ENCODE data around the gene CREB1.

The CREB1 gene

DNA sequence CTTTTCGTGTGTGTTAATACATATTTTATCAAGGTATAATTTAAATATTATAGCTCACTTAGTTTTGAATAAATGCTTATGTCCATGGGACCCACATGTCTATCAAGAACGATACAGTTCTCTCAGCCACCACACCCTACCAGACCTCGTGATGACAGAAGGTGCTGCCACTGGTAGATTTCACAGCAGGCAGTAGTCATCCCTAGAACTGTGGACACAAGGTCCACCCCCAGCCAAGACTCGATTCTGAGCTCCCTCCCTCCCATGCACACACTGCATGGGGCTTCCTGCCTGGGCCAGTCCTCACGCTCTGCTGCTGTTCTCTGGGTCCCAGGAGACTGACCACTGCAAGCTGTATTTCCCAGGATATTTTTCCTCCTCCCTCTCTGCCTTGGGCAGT is 26.5 kb upstream of the CREB1 start:
- no peak overlapping the region for H3K4me3 ChIP-seq (ENCODE audit: low read depth, low read length)

DNA sequence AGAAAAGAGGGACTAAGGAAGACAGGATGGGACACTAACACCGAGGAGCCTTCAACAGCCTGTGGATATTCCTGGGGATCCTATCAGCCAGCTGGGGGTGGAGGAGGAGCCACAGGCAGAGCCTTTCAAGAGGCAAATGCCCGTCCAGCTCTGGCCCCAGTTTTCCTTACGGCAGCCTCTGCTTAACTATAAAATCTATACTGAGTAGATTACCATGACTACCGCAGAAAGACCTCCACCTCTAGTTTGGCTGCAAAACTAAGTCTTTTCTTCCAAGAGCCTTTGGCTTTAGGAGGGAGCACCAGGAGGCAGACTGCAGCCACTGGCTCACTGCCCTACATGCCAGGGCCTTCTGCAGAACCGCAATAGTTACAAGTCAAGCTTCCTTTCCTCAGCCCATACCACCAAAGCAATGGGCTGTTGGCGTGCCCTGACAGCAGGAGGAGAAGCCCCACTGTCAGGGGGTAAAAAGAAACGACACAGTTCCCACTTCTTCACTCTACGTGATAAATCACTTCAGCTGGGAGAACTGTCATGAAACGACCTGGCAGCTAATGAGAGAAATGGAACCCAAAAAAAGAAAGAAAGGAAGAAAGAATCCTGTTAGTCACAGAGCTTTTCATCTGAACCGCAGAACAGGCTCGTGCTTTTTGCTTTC is 25.1 kb upstream of the CREB1 start:
- H3K4me3 ChIP-seq (ENCODE audit: low read depth, low read length): no peak overlapping the region

DNA sequence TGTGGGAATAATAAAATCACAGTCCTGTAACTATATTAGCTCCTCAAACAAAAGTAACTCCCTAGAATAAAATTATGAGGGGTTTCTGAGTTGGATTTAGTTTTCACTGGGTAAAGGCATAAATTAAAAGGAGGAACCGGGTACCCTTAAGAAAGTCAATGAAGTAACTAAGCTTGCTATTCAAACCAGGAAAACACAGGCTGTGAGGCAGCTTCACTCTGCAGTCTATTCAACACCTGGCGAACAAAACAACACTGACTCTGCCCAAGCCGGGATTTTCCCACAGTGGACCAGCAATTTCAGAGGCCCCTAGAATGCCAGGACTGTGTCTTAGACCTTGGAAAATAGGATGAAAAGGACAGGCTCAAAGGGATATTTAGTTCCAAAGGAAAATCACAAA is 24.6 kb upstream of the CREB1 start:
- H3K4me3 ChIP-seq (ENCODE audit: low read depth, low read length): no peak overlapping the region

DNA sequence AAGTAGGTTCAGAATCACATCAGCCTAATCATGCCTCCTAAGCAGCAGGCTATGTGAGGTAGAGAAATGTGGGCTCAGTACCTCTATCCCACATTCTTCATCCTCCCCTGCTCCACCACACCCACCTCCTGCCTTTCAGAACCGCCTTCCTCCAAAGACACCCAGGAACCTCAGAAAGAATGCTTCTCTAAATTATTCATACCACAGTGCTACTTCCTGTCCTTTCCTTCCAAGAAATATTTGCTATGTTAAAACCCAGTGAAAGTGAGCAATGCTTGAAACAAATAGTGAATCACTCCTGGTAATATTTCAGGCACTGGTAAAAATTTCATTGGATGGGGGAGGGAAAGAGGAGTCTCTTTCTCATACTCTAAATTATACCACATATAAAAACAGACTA is 24.0 kb upstream of the CREB1 start:
- no peak overlapping the region for H3K4me3 ChIP-seq (ENCODE audit: low read depth, low read length)

DNA sequence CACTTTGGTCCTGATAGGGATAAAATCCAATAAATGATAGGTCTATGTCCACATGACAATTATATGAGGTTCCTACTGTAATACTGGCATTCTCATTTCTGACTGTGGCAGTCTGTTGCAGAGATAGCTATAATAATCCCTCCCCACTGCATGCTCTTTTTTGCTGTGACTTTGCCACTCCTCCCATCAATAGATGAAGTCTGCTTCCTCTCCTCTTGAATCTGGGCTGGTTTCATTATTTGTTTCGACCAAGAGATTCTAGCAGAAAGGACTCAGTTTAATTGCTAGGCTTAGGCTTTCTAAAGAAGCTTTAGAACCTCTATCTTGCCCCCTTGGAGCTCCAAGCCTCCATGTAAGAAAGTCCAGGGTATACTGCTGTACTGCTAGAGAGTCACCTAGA is 23.3 kb upstream of the CREB1 start:
- H3K4me3 ChIP-seq (ENCODE audit: low read depth, low read length): no peak overlapping the region

DNA sequence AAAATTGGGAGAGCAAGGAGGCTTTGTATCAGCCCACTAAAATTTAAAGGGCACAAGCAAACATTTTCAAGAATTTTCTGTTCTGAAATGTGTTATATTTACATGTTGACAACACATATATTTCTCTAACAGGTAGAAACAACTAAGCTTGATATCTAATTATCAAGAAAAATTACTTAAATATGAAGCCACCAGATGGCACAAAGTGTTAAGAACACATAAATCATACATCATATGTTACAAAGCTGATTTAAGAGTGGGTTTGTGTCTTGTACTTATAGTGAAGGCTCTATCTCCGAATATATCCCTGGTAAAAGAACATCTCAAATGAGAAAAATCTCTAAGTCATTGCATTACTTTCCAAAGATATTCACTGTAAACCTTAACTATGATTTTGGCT is 19.6 kb upstream of the CREB1 start:
- no peak overlapping the region for H3K4me3 ChIP-seq (ENCODE audit: low read depth, low read length)

DNA sequence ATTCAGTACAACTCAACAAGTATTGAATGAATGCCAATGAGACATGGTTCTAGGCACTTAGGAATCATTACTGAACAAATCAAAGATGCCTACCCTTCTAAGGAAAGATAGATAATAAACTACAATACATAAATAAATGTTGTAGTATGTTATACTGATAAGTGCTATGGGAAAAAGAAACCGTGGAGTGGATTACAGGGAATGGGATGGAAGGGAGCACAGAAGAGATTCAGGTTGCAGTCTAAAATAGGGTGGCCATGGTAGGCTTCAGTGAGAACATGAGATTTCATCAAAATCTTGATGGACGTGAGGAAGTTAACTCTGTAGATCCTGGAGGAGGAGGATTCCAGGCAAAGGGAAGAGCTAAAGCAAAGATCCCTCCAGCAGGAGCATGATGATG is 17.9 kb upstream of the CREB1 start:
- H3K4me3 ChIP-seq (ENCODE audit: low read depth, low read length): no peak overlapping the region

DNA sequence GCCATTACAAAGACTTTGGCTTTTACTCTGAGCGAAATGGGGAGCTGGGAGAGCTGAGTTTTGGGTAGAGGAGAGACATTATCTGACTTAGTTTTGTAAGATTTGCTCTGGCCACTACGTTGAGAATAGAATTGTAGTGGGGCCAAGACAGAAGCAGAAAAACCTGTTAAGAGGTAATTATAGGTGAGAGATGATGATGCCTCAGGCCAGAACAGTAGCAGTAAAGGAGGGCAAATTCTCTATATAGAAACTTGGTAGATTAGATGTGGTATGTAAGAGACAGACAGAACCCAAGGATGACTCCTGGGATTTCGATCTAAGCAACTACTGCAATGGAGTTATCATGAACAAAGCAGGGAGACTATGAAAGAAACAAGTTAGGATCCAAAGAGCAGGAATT is 17.4 kb upstream of the CREB1 start:
- H3K4me3 ChIP-seq (ENCODE audit: low read depth, low read length): no peak overlapping the region

DNA sequence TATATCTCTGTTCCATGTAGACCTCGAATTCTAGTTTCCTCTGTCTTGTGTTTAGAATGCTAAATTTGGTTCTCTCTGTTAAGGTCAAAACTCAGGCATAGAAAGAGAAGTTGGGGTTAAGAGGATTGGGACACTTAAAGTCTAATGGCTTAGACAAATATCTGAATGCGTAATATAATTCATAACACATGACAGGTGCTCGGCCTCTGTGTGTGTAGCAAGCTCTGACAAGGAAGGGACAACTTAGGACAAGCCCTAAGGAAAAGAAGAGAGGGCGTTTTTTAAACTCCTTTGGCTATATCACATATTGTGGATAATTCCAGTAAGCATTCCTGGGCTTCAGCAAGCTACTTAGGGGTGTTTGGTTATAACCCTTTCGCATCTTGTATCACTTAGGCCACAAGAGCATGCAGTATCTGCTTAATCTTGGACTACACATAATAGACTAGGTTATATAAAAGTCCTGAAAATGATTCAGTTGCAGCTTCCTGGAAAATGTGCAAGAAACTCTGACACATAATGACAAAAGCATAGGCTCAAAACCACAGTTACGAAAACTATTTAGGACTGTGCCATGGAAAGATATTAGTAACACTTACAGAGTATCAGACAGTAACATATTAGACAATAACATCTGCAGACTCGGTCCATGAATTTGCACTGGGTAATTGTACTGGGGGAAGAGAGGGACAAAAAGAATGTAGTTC is 16.1 kb upstream of the CREB1 start:
- no peak overlapping the region for H3K4me3 ChIP-seq (ENCODE audit: low read depth, low read length)

DNA sequence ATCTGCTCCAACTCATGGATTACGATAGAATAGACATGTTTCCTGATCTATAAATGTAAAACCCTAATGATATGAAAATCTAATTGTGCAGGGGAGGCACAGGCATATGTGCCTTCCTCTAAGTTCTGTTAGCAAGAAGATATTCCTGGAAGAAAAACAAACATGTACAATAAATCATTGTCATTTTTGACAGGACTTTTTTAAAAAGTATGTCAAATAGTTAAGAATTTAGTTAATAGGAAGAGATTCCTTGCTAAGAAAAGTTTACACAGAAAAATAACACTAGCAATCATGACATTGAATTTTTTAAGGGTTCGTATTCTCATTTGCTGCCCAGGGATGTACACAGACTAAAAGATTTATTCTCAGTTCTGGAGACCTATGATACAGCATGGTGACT is 15.3 kb upstream of the CREB1 start:
- no peak overlapping the region for H3K4me3 ChIP-seq (ENCODE audit: low read depth, low read length)

DNA sequence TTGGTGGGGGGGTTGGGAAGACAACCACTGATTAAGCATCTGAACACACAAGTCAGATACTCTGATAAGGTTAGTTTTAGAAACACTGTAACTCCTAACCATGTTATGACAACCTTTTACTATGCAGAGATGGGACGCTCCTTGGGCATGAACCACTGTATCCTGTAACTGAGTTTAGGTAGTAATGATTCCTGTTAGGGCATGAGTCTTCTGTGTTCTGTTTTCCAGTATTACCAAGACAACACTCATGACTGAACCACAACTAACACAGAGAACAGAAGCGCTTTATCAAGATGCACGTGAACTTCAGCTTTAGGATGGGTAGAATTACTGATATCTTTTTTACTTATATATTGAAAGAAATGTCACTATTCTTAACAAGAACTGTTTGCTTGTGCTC is 14.1 kb upstream of the CREB1 start:
- no peak overlapping the region for H3K4me3 ChIP-seq (ENCODE audit: low read depth, low read length)

DNA sequence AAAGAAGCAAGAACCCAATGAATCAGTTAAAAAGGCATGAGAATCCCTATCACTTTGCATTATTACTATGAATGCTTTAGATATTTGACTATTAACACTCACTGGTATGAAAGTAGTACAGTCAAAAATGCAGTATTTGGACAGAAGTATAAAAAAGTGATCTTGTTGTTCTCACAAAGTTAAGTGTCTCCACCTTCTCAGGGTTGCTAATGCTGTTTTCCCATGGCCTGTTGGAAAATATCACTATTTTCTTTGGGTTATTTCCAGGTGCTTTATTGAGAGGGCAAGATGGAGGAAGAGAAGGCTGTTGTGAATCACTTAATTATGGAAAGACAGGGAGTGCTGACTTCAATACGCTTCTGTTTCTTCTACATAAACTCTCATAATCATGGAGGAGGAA is 13.6 kb upstream of the CREB1 start:
- H3K4me3 ChIP-seq (ENCODE audit: low read depth, low read length): no peak overlapping the region

DNA sequence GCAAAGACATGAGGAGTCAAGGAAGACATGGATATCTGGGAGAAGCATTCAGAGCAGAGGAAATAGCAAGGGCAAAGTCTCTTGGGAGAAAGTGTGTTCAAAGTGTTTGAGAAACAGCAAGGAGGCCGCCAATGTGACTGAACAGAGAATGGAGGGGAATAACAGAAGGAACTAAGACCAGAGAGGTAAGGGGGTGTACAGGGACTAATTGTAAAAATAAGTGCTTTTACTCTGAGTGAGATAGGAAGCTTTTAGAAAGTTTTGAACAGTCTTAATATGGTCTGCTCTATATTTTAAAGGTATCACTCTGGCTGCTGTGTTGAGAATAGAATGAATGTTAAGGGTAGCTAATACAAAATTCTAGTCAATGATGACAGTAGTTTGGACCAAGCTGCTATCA is 6.8 kb upstream of the CREB1 start:
- no peak overlapping the region for H3K4me3 ChIP-seq (ENCODE audit: low read depth, low read length)

DNA sequence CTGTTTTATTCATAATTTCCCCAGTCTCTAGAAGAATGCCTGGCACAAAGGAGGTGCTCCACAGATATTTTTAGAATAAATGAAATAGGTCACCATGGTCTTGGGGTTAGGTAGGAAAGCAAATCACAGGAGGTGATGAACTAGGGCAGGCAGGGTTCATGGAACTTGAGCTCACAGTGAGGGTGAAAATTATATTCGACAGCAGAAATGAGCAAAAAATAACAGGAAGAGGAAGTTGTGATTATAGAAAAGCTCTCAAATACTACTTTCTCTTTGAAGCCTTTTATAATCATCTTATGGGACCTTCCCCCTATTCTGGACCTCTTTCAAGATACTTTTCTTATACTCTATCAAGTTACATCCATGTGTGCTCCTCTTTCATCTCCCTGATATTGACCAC is 4.5 kb upstream of the CREB1 start:
- H3K4me3 ChIP-seq (ENCODE audit: low read depth, low read length): no peak overlapping the region

DNA sequence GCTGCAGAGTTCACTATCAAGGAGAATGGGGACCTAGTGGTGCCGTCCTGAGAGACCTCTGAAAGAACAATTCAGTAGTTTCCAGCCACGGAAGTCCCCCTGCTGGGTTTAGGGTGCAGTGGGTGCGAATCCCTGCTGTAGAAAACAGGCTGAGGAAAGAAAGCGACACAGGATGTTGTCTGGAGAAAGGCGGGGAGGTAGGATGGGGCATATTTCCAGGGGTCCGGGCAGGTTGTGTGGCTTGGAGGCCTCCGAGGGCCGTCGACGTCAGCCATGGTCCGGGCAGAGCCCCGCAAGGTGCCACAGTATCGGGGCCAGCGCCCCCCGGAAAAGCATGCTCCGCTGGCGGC is 807 bp upstream of the CREB1 start:
- H3K4me3 ChIP-seq (ENCODE audit: low read depth, low read length): peak overlapping the region; percentile 83

DNA sequence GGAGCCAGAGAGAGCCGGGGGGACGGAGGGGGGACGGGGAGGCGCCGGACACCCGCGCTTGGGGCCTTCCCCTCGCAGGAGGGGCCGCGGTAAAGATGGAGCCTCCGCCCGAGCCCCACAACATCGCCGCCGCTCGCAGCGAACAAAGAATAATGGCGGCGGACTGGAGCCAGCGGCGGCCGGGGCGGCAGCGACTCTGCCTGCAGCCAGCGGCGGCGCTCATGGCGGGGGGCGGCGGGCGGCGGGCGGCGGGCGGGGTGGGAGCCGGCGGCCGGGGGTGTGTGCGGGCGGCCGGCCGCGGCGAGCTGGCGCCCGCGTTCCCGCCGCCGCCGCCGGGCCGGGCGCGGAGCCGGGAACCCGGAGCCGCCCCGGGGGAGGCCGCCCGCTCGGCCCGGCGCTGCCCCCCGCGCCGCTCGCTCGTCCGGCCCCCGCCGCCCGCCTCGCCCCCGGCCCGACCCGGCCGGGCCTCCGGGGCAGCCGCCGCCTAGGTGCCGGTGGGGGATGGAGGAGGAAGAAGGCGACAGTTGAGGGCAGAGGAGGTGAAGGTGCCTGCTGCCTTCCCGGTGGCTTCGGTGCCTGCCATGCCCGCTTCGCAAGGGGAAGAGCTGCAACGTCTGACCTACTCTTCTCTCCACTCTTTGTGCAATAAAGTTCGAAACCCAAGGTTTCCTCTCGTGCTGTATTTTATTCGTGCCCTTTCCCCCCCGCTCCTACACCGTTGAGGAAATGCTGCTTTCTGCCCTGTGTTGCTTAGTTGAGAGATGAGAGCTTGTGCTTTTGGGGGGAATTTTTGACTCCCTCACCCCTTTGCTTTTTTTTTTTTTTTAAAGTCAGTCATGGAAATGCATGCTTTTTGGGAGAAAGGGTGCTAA is 634 bp downstream of the CREB1 start:
- peak overlapping the region; percentile 98 for H3K4me3 ChIP-seq (ENCODE audit: low read depth, low read length)

DNA sequence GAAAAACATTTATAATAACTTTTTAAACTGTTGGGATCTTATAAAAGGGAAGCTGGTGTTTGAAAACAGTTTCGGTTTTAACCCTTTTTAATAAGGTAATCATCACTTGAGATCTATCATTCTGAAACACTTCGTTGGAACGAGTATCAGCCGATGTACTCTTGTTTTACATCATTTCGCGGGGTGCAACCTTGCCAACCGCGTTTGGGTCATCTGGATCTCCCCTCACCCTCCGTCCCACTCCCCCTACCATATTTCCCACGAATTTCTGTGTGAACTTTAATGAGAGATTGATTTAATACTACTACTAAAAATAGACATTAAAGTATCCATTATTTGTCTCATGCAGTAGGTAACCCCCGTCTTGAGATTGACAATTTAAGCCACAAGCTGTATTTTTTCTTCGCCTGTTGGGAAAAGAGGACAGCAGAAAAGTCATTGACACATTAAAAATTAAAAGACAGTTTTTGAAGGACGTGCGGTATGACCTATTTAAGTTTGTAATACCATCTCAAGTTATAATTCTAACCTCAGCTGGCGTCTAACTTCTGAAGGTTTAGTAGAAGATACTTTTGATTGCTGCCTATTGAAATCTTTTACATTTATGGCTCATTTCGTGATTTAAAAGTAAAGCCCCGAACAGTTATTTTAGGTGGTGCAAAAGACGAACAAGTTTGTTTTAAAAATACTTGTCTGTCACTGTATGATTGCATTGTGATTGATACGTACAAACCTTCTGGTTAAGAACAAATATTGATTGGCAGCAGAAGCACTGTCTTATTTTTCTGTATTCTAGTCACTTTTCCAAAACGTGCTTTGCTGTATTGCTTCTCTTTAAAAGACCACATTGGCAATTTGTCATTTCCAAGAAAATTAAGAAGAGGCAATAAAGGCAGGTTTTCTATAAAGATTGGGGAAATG is 1.5 kb downstream of the CREB1 start:
- H3K4me3 ChIP-seq (ENCODE audit: low read depth, low read length): peak overlapping the region; percentile 98

DNA sequence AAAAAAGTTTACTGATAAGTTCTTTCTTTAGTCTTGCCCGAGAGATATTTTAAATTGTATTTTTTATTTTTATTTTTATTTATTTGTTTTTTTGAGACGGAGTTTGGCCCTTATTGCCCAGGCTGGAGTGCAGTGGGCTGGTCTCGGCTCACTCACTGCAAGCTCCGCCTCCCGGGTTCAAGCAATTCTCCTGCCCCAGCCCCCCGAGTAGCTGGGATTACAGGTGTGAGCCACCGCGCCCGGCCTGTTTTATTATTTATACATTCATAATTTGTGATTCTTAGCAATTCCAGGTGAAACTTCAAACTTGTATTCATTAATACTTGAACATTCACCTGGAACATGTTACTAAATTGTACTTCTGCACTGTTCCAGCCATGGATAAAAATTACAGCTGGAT is 2.9 kb downstream of the CREB1 start:
- no peak overlapping the region for H3K4me3 ChIP-seq (ENCODE audit: low read depth, low read length)

DNA sequence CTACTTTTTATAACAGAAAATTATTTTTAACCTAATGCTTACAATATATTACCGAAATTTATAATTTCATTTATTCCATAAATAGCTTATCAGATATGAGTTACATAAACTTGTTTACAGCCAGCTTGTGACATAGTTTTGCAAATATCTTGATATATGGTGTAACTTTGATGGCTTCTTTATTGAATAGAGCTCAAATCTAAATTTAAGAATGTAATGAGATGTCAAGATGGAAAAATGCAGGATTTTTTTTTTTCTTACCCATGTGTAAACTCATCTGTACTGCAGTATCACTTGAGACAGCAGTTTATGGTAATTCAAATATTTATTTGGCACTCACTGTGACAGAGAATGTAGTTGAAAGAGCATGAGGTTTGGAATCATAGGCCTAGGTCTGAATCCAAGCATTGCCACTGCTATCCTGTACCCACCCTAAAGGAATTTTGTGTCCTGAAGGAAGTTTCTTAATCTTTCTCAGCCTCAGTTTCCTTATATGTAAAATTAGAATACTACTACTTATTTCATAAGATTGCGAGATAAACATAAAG is 3.8 kb downstream of the CREB1 start:
- H3K4me3 ChIP-seq (ENCODE audit: low read depth, low read length): no peak overlapping the region

DNA sequence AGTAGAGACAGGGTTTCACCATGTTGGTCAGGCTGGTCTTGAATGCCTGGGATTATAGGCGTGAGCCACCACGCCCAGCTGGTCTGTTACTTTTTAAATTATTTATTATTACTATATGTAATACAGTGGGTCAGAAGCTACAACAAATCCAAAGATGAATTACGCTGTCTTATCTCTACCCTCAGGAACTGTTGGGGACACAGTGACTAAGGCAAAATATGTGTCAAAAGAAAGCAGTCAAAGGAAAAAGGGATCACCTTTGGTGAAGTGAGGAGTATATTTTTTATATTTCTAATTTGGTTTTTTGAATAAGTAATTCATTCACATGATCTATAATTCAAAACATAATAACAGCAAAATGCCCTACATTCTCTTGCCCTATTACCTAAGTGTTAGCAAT is 4.7 kb downstream of the CREB1 start:
- H3K4me3 ChIP-seq (ENCODE audit: low read depth, low read length): no peak overlapping the region

DNA sequence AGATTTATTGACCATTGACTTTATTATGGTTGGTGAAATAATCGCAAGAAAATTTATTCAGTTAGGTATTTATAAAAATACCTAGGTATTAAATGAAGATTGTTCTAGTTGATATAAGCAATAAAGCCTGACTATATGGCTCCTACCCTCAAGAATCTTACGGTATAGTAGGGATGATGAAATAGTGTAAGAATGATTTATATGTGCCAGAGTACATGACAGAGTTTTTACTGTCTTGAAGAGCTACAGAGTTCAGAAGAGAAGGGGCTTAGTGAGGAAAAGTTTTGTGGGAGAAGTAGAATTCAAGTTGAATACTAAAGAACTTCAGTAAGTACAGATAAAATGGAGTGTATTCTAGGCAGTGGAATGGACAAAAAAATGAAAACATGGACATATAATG is 9.7 kb downstream of the CREB1 start:
- H3K4me3 ChIP-seq (ENCODE audit: low read depth, low read length): no peak overlapping the region
